GM21619 (cell line): ENCODE results near the gene VSTM2A.
"Not testable (repeated sequence)": the region's sequence is repeated elsewhere in the genome, so short reads cannot be mapped to it uniquely, and the experiment has no call there.

Experiments
- ATAC-seq: cut with Tn5 transposase; IDR thresholded peaks from one replicate; pipeline ENCODE4 v1.9.1; 2021; ENCODE audit not compliant: unreplicated experiment

The VSTM2A gene

GRCh38 chr7:54541669-54542625, at the start of gene VSTM2A:
VSTM2A (plus strand) TSS chr7:54542375; CDS start chr7:54542731, 356 bp downstream.
- ATAC-seq: no peak

GRCh38 chr7:54504531-54504930, 37.6 kb upstream of the VSTM2A start:
- not testable (repeated sequence) for ATAC-seq

- ATAC-seq: no peak
Observed at GRCh38 chr7:54529568-54529967, 12.6 kb upstream of the VSTM2A start.

- ATAC-seq: no peak
Observed at GRCh38 chr7:54538122-54538521, 4.1 kb upstream of the VSTM2A start.

GRCh38 chr7:54543051-54543488, 895 bp downstream of the VSTM2A start:
- no peak for ATAC-seq

- no peak for ATAC-seq
Observed at GRCh38 chr7:54544149-54544526, 2.0 kb downstream of the VSTM2A start.

- no peak for ATAC-seq
Observed at GRCh38 chr7:54544527-54545240, 2.5 kb downstream of the VSTM2A start.

- no peak for ATAC-seq
Observed at GRCh38 chr7:54545241-54545563, 3.0 kb downstream of the VSTM2A start.

- no peak for ATAC-seq
Observed at GRCh38 chr7:54546081-54546985, 4.2 kb downstream of the VSTM2A start.

- no peak for ATAC-seq
Observed at GRCh38 chr7:54546986-54547314, 4.8 kb downstream of the VSTM2A start.

GRCh38 chr7:54550471-54550870, 8.3 kb downstream of the VSTM2A start:
- no peak for ATAC-seq

GRCh38 chr7:54556121-54556520, 13.9 kb downstream of the VSTM2A start:
- ATAC-seq: no peak

GRCh38 chr7:54559401-54559800, 17.2 kb downstream of the VSTM2A start:
- no peak for ATAC-seq

GRCh38 chr7:54560198-54560597, 18.0 kb downstream of the VSTM2A start:
- no peak for ATAC-seq

- no peak for ATAC-seq
Observed at GRCh38 chr7:54560723-54561122, 18.5 kb downstream of the VSTM2A start.

- ATAC-seq: no peak
Observed at GRCh38 chr7:54563329-54563916, 21.2 kb downstream of the VSTM2A start.

GRCh38 chr7:54565432-54565831, 23.3 kb downstream of the VSTM2A start:
- ATAC-seq: no peak

GRCh38 chr7:54581511-54581910, 39.3 kb downstream of the VSTM2A start:
- no peak for ATAC-seq

GRCh38 chr7:54591404-54592386, 49.5 kb downstream of the VSTM2A start:
- no peak for ATAC-seq

GRCh38 chr7:54596747-54597146, 54.6 kb downstream of the VSTM2A start:
- ATAC-seq: peak; percentile 95
